SU-DHL-6 (cell line): ENCODE measurements around the gene MAP2K6.

Experiments
- H2AFZ ChIP-seq: fragments of 200-600 bp; sonication (generic); 2 replicates; pipeline ENCODE4 v1.6.1; 2014; ENCODE audit warnings: low read depth, mild to moderate bottlenecking, moderate library complexity, mixed read lengths, antibody characterized with exemption, low read length; ENCODE audit not compliant: severe bottlenecking
- H3F3A ChIP-seq: fragments of 200-600 bp; shearing (Covaris generic); 2 replicates; pipeline ENCODE4 v1.6.0; 2016; ENCODE audit warnings: antibody characterized with exemption, mild to moderate bottlenecking; ENCODE audit not compliant: insufficient read depth
- H3K27ac ChIP-seq: fragments of 200-600 bp; sonication (generic); 2 replicates; pipeline ENCODE4 v1.5.1; 2016; ENCODE audit warnings: low read depth, mild to moderate bottlenecking, low read length, moderate library complexity, mixed read lengths
- H3K27me3 ChIP-seq: fragments of 200-600 bp; sonication (generic), shearing (Covaris generic); 2 replicates; pipeline ENCODE4 v1.6.0; 2014; ENCODE audit warnings: mild to moderate bottlenecking, low read length
- H3K36me3 ChIP-seq: fragments of 200-600 bp; sonication (generic); 2 replicates; pipeline ENCODE4 v1.6.1; 2014; ENCODE audit warnings: mild to moderate bottlenecking, low read length, mixed read lengths
- H3K4me2 ChIP-seq: fragments of 300-600, 200-600 bp; shearing (Covaris generic), sonication (generic); 2 replicates; pipeline ENCODE4 v1.6.0; 2014; ENCODE audit warnings: low read length, low read depth, mild to moderate bottlenecking; ENCODE audit not compliant: poor library complexity, severe bottlenecking
- H3K4me3 ChIP-seq: fragments of 200-600 bp; sonication (generic); 2 replicates; pipeline ENCODE4 v1.5.1; 2014; ENCODE audit warnings: antibody characterized with exemption, low read length, mild to moderate bottlenecking, mixed read lengths; ENCODE audit not compliant: insufficient read depth, poor library complexity, severe bottlenecking
- H3K79me2 ChIP-seq: fragments of 200-600 bp; sonication (generic); 2 replicates; pipeline ENCODE4 v1.6.1; 2014; ENCODE audit warnings: mild to moderate bottlenecking, low read length, moderate library complexity; ENCODE audit not compliant: insufficient read depth
- H3K9ac ChIP-seq: fragments of 200-600 bp; sonication (generic); 2 replicates; pipeline ENCODE4 v1.7.0; 2014; ENCODE audit warnings: mild to moderate bottlenecking, low read length
- H3K9me2 ChIP-seq: fragments of 200-600 bp; sonication (generic); replicated peaks from 2 replicates; pipeline ENCODE4 v1.6.1; 2014; ENCODE audit warnings: low read length; ENCODE audit not compliant: insufficient read depth
- H3K9me3 ChIP-seq: fragments of 200-600 bp; sonication (generic); 2 replicates; pipeline ENCODE4 v1.6.1; 2014; ENCODE audit warnings: low read length, mixed read lengths; ENCODE audit not compliant: insufficient read depth
- H4K20me1 ChIP-seq: fragments of 200-600 bp; sonication (generic); 2 replicates; pipeline ENCODE4 v1.6.1; 2014; ENCODE audit warnings: low read depth, mild to moderate bottlenecking, antibody characterized with exemption, low read length, moderate library complexity, mixed read lengths
- CTCF ChIP-seq: fragments of 200-600 bp; sonication (generic); IDR thresholded peaks from one replicate; pipeline ENCODE4 v1.5.1; 2017; ENCODE audit warnings: antibody characterized with exemption, mild to moderate bottlenecking, low read length, moderate library complexity; ENCODE audit not compliant: insufficient read depth, poor library complexity, severe bottlenecking
- EZH2phosphoT487 ChIP-seq: fragments of 200-600 bp; sonication (generic), shearing (Covaris generic); conservative IDR thresholded peaks from 2 replicates; pipeline ENCODE4 v1.6.1; 2018; ENCODE audit warnings: mild to moderate bottlenecking, antibody characterized with exemption, low read length, moderate library complexity, mixed read lengths

MAP2K6 gene

GRCh38 chr17:69437475-69437874 lies 23.0 kb downstream of the MAP2K6 start:
- TF ChIP-seq CTCF = no peak
- TF ChIP-seq EZH2phosphoT487 = no peak
- H3F3A ChIP-seq = no peaks in the 10 kb centered on the region
- no peaks in the 10 kb centered on the region for H3K9me2 ChIP-seq
- no peak overlapping the region for H2AFZ ChIP-seq
- H3K4me3 ChIP-seq = no peak overlapping the region
- H3K36me3 ChIP-seq = no peaks in the 10 kb centered on the region
- no peaks in the 10 kb centered on the region for H4K20me1 ChIP-seq
- no peaks in the 10 kb centered on the region for H3K27me3 ChIP-seq
- H3K79me2 ChIP-seq = no peaks in the 10 kb centered on the region
- no peak overlapping the region for H3K27ac ChIP-seq
- no peak overlapping the region for H3K4me2 ChIP-seq
- H3K9me3 ChIP-seq = no peaks in the 10 kb centered on the region
- H3K9ac ChIP-seq = no peak overlapping the region

- Histone ChIP-seq H3K9me2 (no peaks in the 10 kb centered on the region), H3K9ac (no peak overlapping the region), H3K27me3 (no peaks in the 10 kb centered on the region), H3K27ac (no peak overlapping the region), H3K9me3 (no peaks in the 10 kb centered on the region), H2AFZ (no peak overlapping the region), H4K20me1 (no peaks in the 10 kb centered on the region), H3K4me3 (no peak overlapping the region), H3K79me2 (no peaks in the 10 kb centered on the region), H3K36me3 (no peaks in the 10 kb centered on the region), H3K4me2 (no peak overlapping the region), H3F3A (no peaks in the 10 kb centered on the region)
- TF ChIP-seq EZH2phosphoT487 = no peak
- no peak for TF ChIP-seq CTCF
Observed at GRCh38 chr17:69438776-69439175, 24.3 kb downstream of the MAP2K6 start.

GRCh38 chr17:69441179-69441578 lies 26.7 kb downstream of the MAP2K6 start:
- H3K4me2 ChIP-seq = no peak overlapping the region
- H3K27me3 ChIP-seq = no peaks in the 10 kb centered on the region
- H3K4me3 ChIP-seq = no peak overlapping the region
- H3K9me3 ChIP-seq = no peaks in the 10 kb centered on the region
- no peak overlapping the region for H3K27ac ChIP-seq
- no peaks in the 10 kb centered on the region for H3K79me2 ChIP-seq
- no peak overlapping the region for H2AFZ ChIP-seq
- no peak overlapping the region for H3K9ac ChIP-seq
- H3K9me2 ChIP-seq = no peaks in the 10 kb centered on the region
- TF ChIP-seq CTCF (no peak), EZH2phosphoT487 (no peak)
- no peaks in the 10 kb centered on the region for H3F3A ChIP-seq
- H3K36me3 ChIP-seq = no peaks in the 10 kb centered on the region
- H4K20me1 ChIP-seq = no peaks in the 10 kb centered on the region

GRCh38 chr17:69443138-69443537 lies 28.6 kb downstream of the MAP2K6 start:
- Histone ChIP-seq H3K27ac (no peak overlapping the region), H3K9me3 (no peaks in the 10 kb centered on the region), H3K9me2 (no peaks in the 10 kb centered on the region), H3K27me3 (no peaks in the 10 kb centered on the region), H3K4me3 (no peak overlapping the region), H3K9ac (no peak overlapping the region), H4K20me1 (no peaks in the 10 kb centered on the region), H3K79me2 (no peaks in the 10 kb centered on the region), H3K4me2 (no peak overlapping the region), H3K36me3 (no peaks in the 10 kb centered on the region), H2AFZ (no peak overlapping the region), H3F3A (no peaks in the 10 kb centered on the region)
- TF ChIP-seq CTCF = no peak
- TF ChIP-seq EZH2phosphoT487 = no peak
